Fibroblast of mammary gland (primary cell): ENCODE data around the gene IL24.

Experiments used
- DNase-seq: peaks from one replicate; pipeline ENCODE4 v3.0.0-alpha.2; 2010; ENCODE audit warnings: low read depth
- H3K4me3 ChIP-seq: 2 replicates; pipeline ENCODE4 v1.5.1; 2011; ENCODE audit warnings: low read depth, mild to moderate bottlenecking, low read length, moderate library complexity; ENCODE audit not compliant: control insufficient read depth
- TF ChIP-seq, protein P1 (sequence below): conservative IDR thresholded peaks from 2 replicates; pipeline ENCODE4 v1.5.1; 2011; ENCODE audit warnings: low read depth, low read length, inconsistent platforms; ENCODE audit not compliant: control insufficient read depth, insufficient read depth

The IL24 gene

DNA sequence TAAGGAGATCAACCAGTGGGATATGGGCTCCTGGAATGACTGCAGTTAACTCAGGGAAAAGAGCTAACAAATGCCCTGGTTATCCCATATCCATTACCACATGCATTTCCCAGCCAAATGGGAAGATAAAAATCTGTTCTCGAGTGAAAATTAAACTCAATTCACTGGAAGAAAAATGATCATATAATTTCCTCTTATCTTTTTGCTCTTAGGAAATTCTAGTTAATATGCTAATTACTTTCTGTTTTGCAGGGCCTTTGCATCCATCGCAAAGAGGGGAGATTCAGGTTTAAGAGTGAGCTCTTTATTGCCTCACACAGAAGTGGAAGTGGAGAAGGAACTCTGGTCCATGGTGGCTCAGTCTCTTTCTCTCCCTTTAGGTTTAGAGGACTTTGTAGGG, 3.9 kb upstream of the IL24 start:
- H3K4me3 ChIP-seq, result no peak overlapping the region
- DNase-seq, result no peak
- TF ChIP-seq, protein P1, sequence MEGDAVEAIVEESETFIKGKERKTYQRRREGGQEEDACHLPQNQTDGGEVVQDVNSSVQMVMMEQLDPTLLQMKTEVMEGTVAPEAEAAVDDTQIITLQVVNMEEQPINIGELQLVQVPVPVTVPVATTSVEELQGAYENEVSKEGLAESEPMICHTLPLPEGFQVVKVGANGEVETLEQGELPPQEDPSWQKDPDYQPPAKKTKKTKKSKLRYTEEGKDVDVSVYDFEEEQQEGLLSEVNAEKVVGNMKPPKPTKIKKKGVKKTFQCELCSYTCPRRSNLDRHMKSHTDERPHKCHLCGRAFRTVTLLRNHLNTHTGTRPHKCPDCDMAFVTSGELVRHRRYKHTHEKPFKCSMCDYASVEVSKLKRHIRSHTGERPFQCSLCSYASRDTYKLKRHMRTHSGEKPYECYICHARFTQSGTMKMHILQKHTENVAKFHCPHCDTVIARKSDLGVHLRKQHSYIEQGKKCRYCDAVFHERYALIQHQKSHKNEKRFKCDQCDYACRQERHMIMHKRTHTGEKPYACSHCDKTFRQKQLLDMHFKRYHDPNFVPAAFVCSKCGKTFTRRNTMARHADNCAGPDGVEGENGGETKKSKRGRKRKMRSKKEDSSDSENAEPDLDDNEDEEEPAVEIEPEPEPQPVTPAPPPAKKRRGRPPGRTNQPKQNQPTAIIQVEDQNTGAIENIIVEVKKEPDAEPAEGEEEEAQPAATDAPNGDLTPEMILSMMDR, result no peak

DNA sequence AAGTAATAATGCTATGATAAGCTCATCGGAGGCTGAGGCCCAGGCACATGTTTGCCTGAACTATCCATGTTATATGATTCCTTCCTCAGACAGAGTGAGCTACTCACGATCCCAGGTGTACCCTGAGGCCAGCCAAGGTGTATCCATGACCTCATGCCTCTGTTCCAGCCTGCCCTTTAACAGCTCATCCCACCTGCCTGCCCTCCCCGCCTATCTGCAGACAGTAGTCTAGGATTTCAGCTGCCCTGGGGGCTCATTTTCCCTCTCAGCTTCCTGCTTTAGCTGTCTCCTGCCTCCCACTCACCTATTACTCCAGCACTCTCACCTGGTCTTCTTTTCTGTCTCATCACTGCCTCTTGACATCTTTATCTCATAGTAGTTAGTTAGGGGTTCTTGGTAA, 1.9 kb upstream of the IL24 start:
- TF ChIP-seq, protein P1, result no peak
- H3K4me3 ChIP-seq, result no peak overlapping the region
- DNase-seq, result no peak

DNA sequence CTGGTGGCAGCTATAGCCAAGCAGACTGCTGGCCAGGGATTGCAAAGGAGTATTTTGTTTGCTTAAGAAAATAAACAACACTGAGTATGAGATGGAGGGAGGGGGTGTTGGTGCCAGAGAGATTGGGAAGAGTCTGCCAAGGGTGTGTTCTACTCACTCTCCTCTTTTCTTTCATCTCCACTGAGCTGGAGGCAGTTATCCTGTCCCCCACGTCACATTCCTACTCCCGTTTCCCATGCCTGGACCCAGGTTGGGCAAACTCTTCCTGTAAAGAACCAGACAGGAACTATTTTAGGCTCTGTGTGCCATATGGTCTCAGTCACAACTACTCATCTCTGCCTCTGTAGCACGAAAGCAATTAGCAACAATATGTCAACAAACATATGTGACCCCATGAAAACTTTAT, 1.4 kb upstream of the IL24 start:
- TF ChIP-seq, protein P1, result no peak
- peak; percentile 84 for DNase-seq
- H3K4me3 ChIP-seq, result no peak overlapping the region

GRCh38 chr1:206896261-206896660, 982 bp upstream of the IL24 start:
- no peak for DNase-seq
- TF ChIP-seq, protein P1, result no peak
- no peak overlapping the region for H3K4me3 ChIP-seq

GRCh38 chr1:206898089-206898914, 1.1 kb downstream of the IL24 start:
- H3K4me3 ChIP-seq, result no peak overlapping the region
- TF ChIP-seq, protein P1, result no peak
- peak; percentile 71 for DNase-seq

- TF ChIP-seq, protein P1, result no peak
- DNase-seq, result no peak
- no peak overlapping the region for H3K4me3 ChIP-seq
Observed at GRCh38 chr1:206898915-206899431, 1.7 kb downstream of the IL24 start.
